ENCODE data around the gene CDH13.

CDH13 gene

GRCh38 chr16:82738699-82739098, 111.9 kb downstream of the CDH13 start:
- DNase-seq (ENCODE audit: low read depth in 3 of 3), result no peak

GRCh38 chr16:82741073-82741615, 114.4 kb downstream of the CDH13 start:
- DNase-seq (ENCODE audit: low read depth in 3 of 3), result no peak

GRCh38 chr16:82744958-82745357, 118.2 kb downstream of the CDH13 start:
- DNase-seq (ENCODE audit: low read depth in 3 of 3), result no peak

GRCh38 chr16:82748026-82748425, 121.3 kb downstream of the CDH13 start:
- DNase-seq (ENCODE audit: low read depth in 3 of 3), result no peak

GRCh38 chr16:82750068-82750467, 123.3 kb downstream of the CDH13 start:
- DNase-seq (ENCODE audit: low read depth in 3 of 3), result no peak

- no peak for DNase-seq (ENCODE audit: low read depth in 3 of 3)
Measured at GRCh38 chr16:82751020-82751419, 124.3 kb downstream of the CDH13 start.

GRCh38 chr16:82752172-82752571, 125.4 kb downstream of the CDH13 start:
- DNase-seq (ENCODE audit: low read depth in 3 of 3), result no peak

- DNase-seq (ENCODE audit: low read depth in 3 of 3), result no peak
Measured at GRCh38 chr16:82753821-82754220, 127.1 kb downstream of the CDH13 start.

- DNase-seq (ENCODE audit: low read depth in 3 of 3), result no peak
Measured at GRCh38 chr16:82754716-82755513, 128.1 kb downstream of the CDH13 start.

GRCh38 chr16:82755570-82756282, 129.0 kb downstream of the CDH13 start:
- DNase-seq (ENCODE audit: low read depth in 3 of 3), result no peak

GRCh38 chr16:82756283-82756599, 129.5 kb downstream of the CDH13 start:
- DNase-seq (ENCODE audit: low read depth in 3 of 3), result no peak

GRCh38 chr16:82758406-82758805, 131.6 kb downstream of the CDH13 start:
- DNase-seq (ENCODE audit: low read depth in 3 of 3), result no peak

- DNase-seq (ENCODE audit: low read depth in 3 of 3), result no peak
Measured at GRCh38 chr16:82758904-82759303, 132.1 kb downstream of the CDH13 start.

- DNase-seq (ENCODE audit: low read depth in 3 of 3), result no peak
Measured at GRCh38 chr16:82761236-82761635, 134.5 kb downstream of the CDH13 start.

- no peak for DNase-seq (ENCODE audit: low read depth in 3 of 3)
Measured at GRCh38 chr16:82761858-82762257, 135.1 kb downstream of the CDH13 start.

GRCh38 chr16:82763371-82763770, 136.6 kb downstream of the CDH13 start:
- no peak for DNase-seq (ENCODE audit: low read depth in 3 of 3)

- DNase-seq (ENCODE audit: low read depth in 3 of 3), result no peak
Measured at GRCh38 chr16:82767198-82767597, 140.4 kb downstream of the CDH13 start.

- DNase-seq (ENCODE audit: low read depth in 3 of 3), result no peak
Measured at GRCh38 chr16:82767808-82768207, 141.0 kb downstream of the CDH13 start.

GRCh38 chr16:82769845-82770244, 143.1 kb downstream of the CDH13 start:
- DNase-seq (ENCODE audit: low read depth in 3 of 3), result no peak

GRCh38 chr16:82772215-82772614, 145.4 kb downstream of the CDH13 start:
- DNase-seq (ENCODE audit: low read depth in 3 of 3), result no peak

- DNase-seq (ENCODE audit: low read depth in 3 of 3), result no peak
Measured at GRCh38 chr16:82773018-82773417, 146.2 kb downstream of the CDH13 start.

- DNase-seq (ENCODE audit: low read depth in 3 of 3), result no peak
Measured at GRCh38 chr16:82776470-82777146, 149.8 kb downstream of the CDH13 start.
